Amniotic epithelial cell (primary cell): Measurements from ENCODE around the gene PTPRT.

Experiments used
- DNase-seq: peaks from one replicate; pipeline ENCODE4 v3.0.0-alpha.2; 2010; ENCODE audit warnings: low read depth

The PTPRT gene

DNA sequence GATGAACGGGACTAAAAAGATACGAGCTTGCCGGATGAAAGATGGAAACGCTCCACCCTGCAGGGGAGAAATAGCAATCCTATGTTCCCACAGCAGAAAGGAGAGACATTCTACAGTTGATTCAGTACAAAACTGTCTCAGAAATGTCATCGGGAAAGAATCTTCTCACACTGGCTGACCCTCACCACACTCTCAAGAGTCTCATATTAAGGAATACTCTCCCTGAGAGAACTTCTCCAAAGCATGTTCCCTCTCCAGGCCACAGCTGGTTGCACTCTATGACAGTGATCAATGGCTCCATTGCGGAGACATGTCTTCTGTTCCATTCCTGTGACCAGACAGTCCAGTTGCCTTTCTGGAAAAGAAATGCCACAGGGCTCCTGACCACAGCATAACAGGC, 813.6 kb downstream of the PTPRT start:
- no peak for DNase-seq

GRCh38 chr20:42373049-42373448, 816.7 kb downstream of the PTPRT start:
- DNase-seq, result no peak

DNA sequence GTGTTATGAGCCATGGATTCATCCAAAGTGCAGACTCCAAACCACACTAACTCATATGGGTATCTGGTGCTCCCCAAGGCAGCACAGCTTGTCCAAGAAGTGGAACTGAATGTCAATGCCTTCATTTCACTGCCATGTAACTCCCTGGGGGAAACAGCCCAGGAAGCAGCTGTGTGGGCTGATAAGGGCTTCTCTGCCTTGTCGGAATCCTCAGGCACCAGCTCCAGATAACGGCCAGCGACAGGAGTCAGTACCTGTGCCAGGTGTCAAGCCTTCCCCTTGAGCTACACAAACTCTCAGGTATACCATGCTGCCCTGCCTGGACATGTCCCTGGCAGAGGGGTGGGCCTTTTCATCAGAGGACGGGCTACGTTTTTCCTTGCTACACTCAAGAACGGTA, 819.6 kb downstream of the PTPRT start:
- DNase-seq, result no peak

GRCh38 chr20:42368910-42369309, 820.8 kb downstream of the PTPRT start:
- DNase-seq, result no peak

- no peak for DNase-seq
These were observed 823.1 kb downstream of the PTPRT start for GRCh38 chr20:42366626-42367025.

- DNase-seq, result no peak
These were observed 825.3 kb downstream of the PTPRT start for GRCh38 chr20:42364446-42364845.

GRCh38 chr20:42361402-42361970, 828.2 kb downstream of the PTPRT start:
- DNase-seq, result no peak

- no peak for DNase-seq
These were observed 829.1 kb downstream of the PTPRT start for GRCh38 chr20:42360621-42361020.

GRCh38 chr20:42359617-42360016, 830.1 kb downstream of the PTPRT start:
- DNase-seq, result no peak

- DNase-seq, result no peak
These were observed 837.6 kb downstream of the PTPRT start for GRCh38 chr20:42352096-42352495.

DNA sequence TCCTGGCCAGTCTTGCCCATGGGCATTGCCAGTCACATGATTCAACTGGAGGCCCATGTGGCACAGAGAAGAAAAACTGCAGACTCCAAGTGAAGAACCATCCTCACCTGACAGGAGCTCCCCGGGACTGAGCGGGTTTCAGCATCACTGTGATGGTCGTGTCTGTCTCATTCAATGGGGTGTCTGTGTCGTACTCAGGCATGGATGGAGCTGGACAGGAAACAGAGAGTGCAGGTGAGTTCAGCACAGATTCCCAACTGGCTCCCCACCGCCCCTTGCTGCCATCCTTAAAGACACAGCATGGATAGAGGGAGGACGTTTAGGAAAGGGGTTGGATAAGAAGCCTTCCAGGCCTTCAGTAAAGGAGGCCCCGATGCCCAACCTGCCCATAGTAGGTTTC, 839.2 kb downstream of the PTPRT start:
- no peak for DNase-seq

- no peak for DNase-seq
These were observed 843.2 kb downstream of the PTPRT start for GRCh38 chr20:42346189-42347170.

DNA sequence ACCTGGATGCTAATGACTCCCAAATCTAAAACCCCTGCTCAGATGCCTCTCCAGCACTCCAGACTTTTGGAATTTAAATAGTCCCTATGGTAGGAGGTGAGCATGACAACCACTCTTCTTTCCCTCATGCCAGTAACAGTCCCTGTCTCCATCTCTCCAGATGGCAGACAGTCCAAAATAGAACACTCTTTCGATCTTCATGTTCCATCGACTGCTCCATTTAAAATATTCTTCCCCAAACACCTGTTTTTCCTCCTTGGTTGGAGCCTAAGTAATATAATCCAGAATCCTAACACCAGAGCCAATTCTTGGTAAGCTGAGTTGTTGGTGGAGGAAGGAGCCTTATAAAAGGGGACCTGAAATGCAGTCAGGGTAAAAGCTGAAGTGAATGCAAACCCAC, 848.1 kb downstream of the PTPRT start:
- no peak for DNase-seq

- no peak for DNase-seq
These were observed 849.3 kb downstream of the PTPRT start for GRCh38 chr20:42340368-42340767.

- no peak for DNase-seq
These were observed 851.2 kb downstream of the PTPRT start for GRCh38 chr20:42338294-42339201.

DNA sequence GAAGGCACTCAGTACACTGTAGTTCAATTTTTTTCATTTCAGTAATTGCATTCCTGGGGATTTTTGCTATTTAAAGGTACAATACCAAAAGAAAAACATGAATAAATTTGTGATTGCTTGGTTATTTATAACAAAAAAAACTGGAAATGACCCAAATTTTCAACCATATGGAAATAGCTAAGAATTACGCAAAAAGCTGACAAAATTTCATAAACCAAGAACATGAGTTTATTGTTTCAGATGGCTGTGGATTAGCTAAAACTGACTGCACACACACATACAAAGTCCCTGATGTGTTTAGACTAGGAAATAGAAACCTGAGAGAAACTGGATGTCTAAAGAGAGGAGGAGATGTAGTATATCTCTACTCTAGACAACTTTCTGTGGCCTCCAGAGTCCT, 853.1 kb downstream of the PTPRT start:
- DNase-seq, result no peak

DNA sequence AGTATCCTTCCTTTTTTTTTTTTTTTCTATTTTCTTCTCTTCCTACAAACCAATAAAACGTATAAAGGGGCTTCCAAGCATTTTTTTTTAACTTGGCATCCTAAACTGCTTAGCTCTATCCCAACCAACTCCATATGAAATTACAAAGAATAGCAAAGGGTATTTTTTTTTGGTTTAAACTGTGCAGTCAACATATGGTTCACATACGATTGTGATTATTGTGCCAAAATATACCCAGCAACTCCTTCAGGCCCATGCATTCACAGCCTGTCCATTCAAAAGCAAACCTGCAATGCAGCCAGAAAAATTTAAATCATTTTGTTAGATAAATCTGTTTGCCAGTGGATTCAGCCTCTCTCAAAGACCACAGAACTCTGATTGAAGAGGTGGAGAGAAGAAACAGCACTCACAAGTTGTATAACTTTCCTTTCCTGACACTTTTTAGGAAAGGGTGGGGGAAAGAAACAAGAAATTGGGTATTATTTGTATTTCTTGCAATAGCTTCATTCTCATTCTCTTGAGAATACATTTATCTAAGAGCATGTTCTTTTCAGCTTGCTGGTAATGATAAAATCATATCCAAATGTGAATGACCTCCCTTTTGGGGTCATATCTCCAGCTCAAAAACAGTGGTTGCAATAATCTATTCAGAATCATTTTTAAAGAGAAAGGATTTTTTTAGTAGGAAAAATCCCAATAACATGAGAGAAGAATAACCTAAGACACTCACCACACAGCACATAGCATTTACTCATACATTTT, 870.3 kb downstream of the PTPRT start:
- DNase-seq, result no peak

DNA sequence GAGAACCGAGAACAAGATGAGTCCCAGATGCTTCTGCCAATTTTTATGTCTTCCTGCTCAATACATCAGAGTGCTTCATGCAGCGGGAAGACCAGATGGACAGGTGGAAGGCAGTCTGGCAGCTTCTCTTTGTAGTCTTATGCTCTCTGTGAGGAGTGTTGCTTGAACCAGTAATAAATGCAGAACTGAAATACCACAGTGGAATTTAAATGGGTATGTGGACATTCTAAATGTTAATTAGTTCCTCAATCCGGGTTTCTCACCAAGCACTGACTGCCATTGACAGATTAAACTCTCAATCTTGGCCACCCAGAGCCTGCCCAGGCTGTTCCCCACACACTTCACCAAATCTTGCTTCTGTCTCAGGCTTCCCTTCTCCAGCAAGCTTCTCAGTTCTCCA, 876.0 kb downstream of the PTPRT start:
- no peak for DNase-seq

- no peak for DNase-seq
These were observed 880.7 kb downstream of the PTPRT start for GRCh38 chr20:42309050-42309449.

DNA sequence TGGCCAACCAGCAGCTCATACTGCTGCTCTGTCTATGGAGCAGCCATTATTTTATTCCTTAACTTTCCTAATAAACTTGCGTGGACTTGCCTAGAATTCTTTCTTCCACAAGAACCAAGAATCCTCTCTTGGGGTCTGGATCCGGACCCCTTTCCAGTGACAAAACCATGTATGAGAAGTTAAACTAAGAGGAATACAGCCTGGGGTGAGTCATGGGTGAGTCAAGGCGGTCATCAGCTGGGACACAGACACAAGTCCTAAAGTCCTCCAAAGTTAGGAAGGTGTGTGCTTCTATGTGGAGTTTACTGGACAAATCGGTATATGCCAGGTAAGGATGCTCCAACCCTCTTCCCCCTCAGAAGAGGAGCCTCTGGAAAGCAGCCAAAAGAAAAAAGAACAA, 881.5 kb downstream of the PTPRT start:
- no peak for DNase-seq

DNA sequence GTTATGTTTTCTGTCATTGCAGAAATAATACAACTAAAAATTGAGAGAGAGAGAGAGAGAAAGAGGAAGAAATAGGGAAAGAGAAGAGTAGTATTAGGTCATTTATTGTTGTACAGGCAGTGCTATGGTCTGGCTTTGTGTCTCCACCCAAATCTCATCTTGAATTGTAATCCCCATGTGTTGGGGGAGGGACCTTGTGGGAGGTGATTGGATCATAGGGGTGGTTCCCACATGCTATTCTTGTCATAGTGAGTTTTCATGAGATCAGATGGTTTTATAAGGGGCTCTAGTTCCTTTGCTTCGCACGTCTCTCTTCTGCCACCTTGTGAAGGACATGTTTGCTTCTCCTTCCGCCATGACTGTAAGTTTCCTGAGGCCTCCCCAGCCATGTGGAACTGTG, 894.1 kb downstream of the PTPRT start:
- no peak for DNase-seq

GRCh38 chr20:42294976-42295375, 894.7 kb downstream of the PTPRT start:
- DNase-seq, result no peak
